Mononuclear cell (primary cell): ENCODE measurements around the gene MUC2. TPM values are rescaled to one million over a fixed set of nuclear protein-coding genes. Genes with fewer than 3 reads are reported as not detected.

ENCODE experiments used
- H3K27me3 ChIP-seq: 2 replicates; pipeline ENCODE4 v1.6.0; 2011; ENCODE audit warnings: low read length, control low read depth; ENCODE audit not compliant: insufficient read depth
- H3K4me1 ChIP-seq: 2 replicates; pipeline ENCODE4 v1.5.1; 2011; ENCODE audit warnings: mild to moderate bottlenecking, low read length, control low read depth; ENCODE audit not compliant: insufficient read depth
- H3K4me3 ChIP-seq: 2 replicates; pipeline ENCODE4 v1.5.1; 2011; ENCODE audit warnings: mild to moderate bottlenecking, low read length, moderate library complexity
- H3K9me3 ChIP-seq: 2 replicates; pipeline ENCODE4 v1.5.1; 2011; ENCODE audit warnings: low read depth, mild to moderate bottlenecking, control low read depth, low read length
- total RNA-seq: library from RNA; depleted of rRNA; stranded (reverse); fragments of >200 nt; gene quantifications from one replicate; pipeline ENCODE4 v1.2.3, GENCODE V29; 2012

MUC2 gene
- total RNA-seq, 1 donor: not detected

GRCh38 chr11:1053121-1053901 is 21.4 kb upstream of the MUC2 start:
- H3K4me3 ChIP-seq: no peak overlapping the region
- no peaks in the 10 kb centered on the region for H3K4me1 ChIP-seq
- no peaks in the 10 kb centered on the region for H3K9me3 ChIP-seq
- no peaks in the 10 kb centered on the region for H3K27me3 ChIP-seq

- Histone ChIP-seq H3K27me3 (no peaks in the 10 kb centered on the region), H3K9me3 (no peaks in the 10 kb centered on the region), H3K4me1 (no peaks in the 10 kb centered on the region), H3K4me3 (no peak overlapping the region)
Observed at GRCh38 chr11:1054143-1055108, 20.2 kb upstream of the MUC2 start.

- no peaks in the 10 kb centered on the region for H3K4me1 ChIP-seq
- no peak overlapping the region for H3K4me3 ChIP-seq
- H3K27me3 ChIP-seq: no peaks in the 10 kb centered on the region
- H3K9me3 ChIP-seq: no peaks in the 10 kb centered on the region
Observed at GRCh38 chr11:1055109-1055703, 19.5 kb upstream of the MUC2 start.

GRCh38 chr11:1055990-1056771 is 18.5 kb upstream of the MUC2 start:
- H3K4me3 ChIP-seq: no peak overlapping the region
- H3K9me3 ChIP-seq: no peaks in the 10 kb centered on the region
- H3K27me3 ChIP-seq: no peaks in the 10 kb centered on the region
- H3K4me1 ChIP-seq: no peaks in the 10 kb centered on the region

GRCh38 chr11:1057806-1058205 is 16.9 kb upstream of the MUC2 start:
- no peak overlapping the region for H3K4me3 ChIP-seq
- no peaks in the 10 kb centered on the region for H3K4me1 ChIP-seq
- H3K27me3 ChIP-seq: no peaks in the 10 kb centered on the region
- H3K9me3 ChIP-seq: no peaks in the 10 kb centered on the region

- H3K27me3 ChIP-seq: no peaks in the 10 kb centered on the region
- H3K9me3 ChIP-seq: no peaks in the 10 kb centered on the region
- H3K4me1 ChIP-seq: no peaks in the 10 kb centered on the region
- no peak overlapping the region for H3K4me3 ChIP-seq
Observed at GRCh38 chr11:1059759-1060158, 14.9 kb upstream of the MUC2 start.

GRCh38 chr11:1060410-1060809 is 14.3 kb upstream of the MUC2 start:
- Histone ChIP-seq H3K27me3 (no peaks in the 10 kb centered on the region), H3K4me1 (no peaks in the 10 kb centered on the region), H3K4me3 (no peak overlapping the region), H3K9me3 (no peaks in the 10 kb centered on the region)

GRCh38 chr11:1060852-1061616 is 13.6 kb upstream of the MUC2 start:
- no peaks in the 10 kb centered on the region for H3K4me1 ChIP-seq
- H3K9me3 ChIP-seq: no peaks in the 10 kb centered on the region
- no peak overlapping the region for H3K4me3 ChIP-seq
- H3K27me3 ChIP-seq: no peaks in the 10 kb centered on the region

- Histone ChIP-seq H3K9me3 (no peaks in the 10 kb centered on the region), H3K27me3 (no peaks in the 10 kb centered on the region), H3K4me1 (no peaks in the 10 kb centered on the region), H3K4me3 (no peak overlapping the region)
Observed at GRCh38 chr11:1062075-1062820, 12.4 kb upstream of the MUC2 start.

GRCh38 chr11:1064167-1064566 is 10.5 kb upstream of the MUC2 start:
- no peaks in the 10 kb centered on the region for H3K27me3 ChIP-seq
- H3K4me3 ChIP-seq: no peak overlapping the region
- H3K9me3 ChIP-seq: no peaks in the 10 kb centered on the region
- H3K4me1 ChIP-seq: no peaks in the 10 kb centered on the region

GRCh38 chr11:1067812-1068496 is 6.7 kb upstream of the MUC2 start:
- H3K4me1 ChIP-seq: no peaks in the 10 kb centered on the region
- no peak overlapping the region for H3K4me3 ChIP-seq
- H3K27me3 ChIP-seq: no peaks in the 10 kb centered on the region
- no peaks in the 10 kb centered on the region for H3K9me3 ChIP-seq

GRCh38 chr11:1069740-1070139 is 4.9 kb upstream of the MUC2 start:
- no peaks in the 10 kb centered on the region for H3K9me3 ChIP-seq
- no peaks in the 10 kb centered on the region for H3K27me3 ChIP-seq
- no peak overlapping the region for H3K4me3 ChIP-seq
- H3K4me1 ChIP-seq: no peaks in the 10 kb centered on the region
